Left ventricle myocardium inferior (tissue), 1 donor: ENCODE results near the gene RFC1. TPM values are rescaled to one million over a fixed set of nuclear protein-coding genes. Genes with fewer than 3 reads are reported as not detected.
"Not testable (repeated sequence)": the region's sequence is repeated elsewhere in the genome, so short reads cannot be mapped to it uniquely, and the experiment has no call there.

Experiments used
- DNase-seq: peaks from one replicate; pipeline ENCODE4 v3.0.0-alpha.2; 2020
- H3K27ac ChIP-seq: fragments of 200-600 bp; replicated peaks from 2 replicates; pipeline ENCODE4 v1.8.0; 2021
- H3K27me3 ChIP-seq: fragments of 200-600 bp; 2 replicates; pipeline ENCODE4 v1.8.0; 2021; ENCODE audit warnings: low read depth
- H3K36me3 ChIP-seq: fragments of 200-600 bp; 2 replicates; pipeline ENCODE4 v1.8.0; 2021
- H3K4me1 ChIP-seq: fragments of 200-600 bp; 2 replicates; pipeline ENCODE4 v1.8.0; 2021
- H3K4me3 ChIP-seq: fragments of 200-600 bp; 2 replicates; pipeline ENCODE4 v1.8.0; 2021; ENCODE audit warnings: mild to moderate bottlenecking, moderate library complexity
- H3K9me3 ChIP-seq: fragments of 200-600 bp; replicated peaks from 2 replicates; pipeline ENCODE4 v1.8.0; 2021
- CTCF ChIP-seq: fragments of 200-600 bp; IDR thresholded peaks from 2 replicates; pipeline ENCODE4 v1.8.0; 2021; ENCODE audit warnings: antibody characterized with exemption, mild to moderate bottlenecking, borderline replicate concordance
- intact Hi-C: fragments of 100-400 bp; cut with micrococcal nuclease; formaldehyde crosslinking; loops from one replicate; pipeline ENCODE4 v1.11.0; 2022
- total RNA-seq: library from RNA; stranded (reverse); fragmentation: NEBNext Ultra II Directional; extraction: Animal tissue kit (Norgen Biotek cat#: 25700); gene quantifications from one replicate; pipeline ENCODE4 v1.2.1, GENCODE V29; 2021
- donor health status: DM: no; HTN: yes; CAD: no; lungs with severe emphysema.

Gene RFC1
- total RNA-seq, 1 donor from 2014 or later = 22.0 TPM

DNA sequence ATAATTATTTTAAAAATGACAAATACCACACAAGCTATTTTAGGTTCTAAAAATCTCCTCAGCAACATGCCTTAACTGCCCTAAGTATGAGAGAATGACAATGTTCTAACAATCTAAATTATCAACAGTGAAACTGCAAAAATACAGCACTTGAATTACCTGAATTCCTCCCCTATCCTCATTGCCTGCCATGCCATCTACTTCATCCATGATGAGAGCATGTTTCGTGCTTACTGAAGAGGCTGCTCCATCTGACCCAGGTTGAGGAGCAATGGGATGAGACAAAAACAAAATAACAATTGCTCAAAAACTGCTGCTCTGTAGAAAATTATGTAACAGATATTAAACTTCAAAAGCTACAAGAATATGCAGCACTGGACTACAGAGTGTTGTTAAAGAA is 63.3 kb downstream of the RFC1 start:
- intact Hi-C loops = no loop called here
- Histone ChIP-seq H3K27ac (no peak overlapping the region), H3K4me3 (no peak overlapping the region), H3K4me1 (peaks cover 14% of the 10 kb centered on the region), H3K27me3 (no peaks in the 10 kb centered on the region), H3K36me3 (peaks cover 81% of the 10 kb centered on the region), H3K9me3 (no peaks in the 10 kb centered on the region)
- DNase-seq = no peak
- TF ChIP-seq CTCF = no peak

GRCh38 chr4:39295784-39296183 is 70.4 kb downstream of the RFC1 start:
- intact Hi-C loops = no loop called here
- Histone ChIP-seq H3K4me3 (no peak overlapping the region), H3K36me3 (peaks cover 86% of the 10 kb centered on the region), H3K4me1 (no peaks in the 10 kb centered on the region), H3K9me3 (no peaks in the 10 kb centered on the region), H3K27ac (no peak overlapping the region), H3K27me3 (no peaks in the 10 kb centered on the region)
- DNase-seq = no peak
- no peak for TF ChIP-seq CTCF

DNA sequence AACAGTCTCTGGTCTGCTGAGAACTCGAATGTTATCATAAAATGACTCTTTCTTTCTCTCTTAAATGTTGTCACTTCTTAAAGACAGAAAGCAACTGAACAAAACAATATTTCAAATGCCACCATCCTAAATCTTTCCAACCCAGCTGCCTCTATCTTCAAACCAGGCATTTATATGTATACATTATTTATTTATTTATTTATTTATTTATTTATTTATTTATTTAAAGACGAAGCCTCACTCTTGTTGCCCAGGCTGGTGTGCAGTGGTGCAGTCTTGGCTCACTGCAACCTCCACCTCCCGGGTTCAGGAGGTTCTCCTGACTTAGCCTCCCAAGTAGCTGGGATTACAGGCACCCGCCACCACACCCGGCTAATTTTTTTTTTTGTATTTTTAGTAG is 73.7 kb downstream of the RFC1 start:
- H3K27ac ChIP-seq, intact Hi-C loops, H3K4me3 ChIP-seq, H3K9me3 ChIP-seq, DNase-seq, H3K27me3 ChIP-seq, H3K4me1 ChIP-seq: not testable (repeated sequence)
- peaks cover 86% of the 10 kb centered on the region for H3K36me3 ChIP-seq

DNA sequence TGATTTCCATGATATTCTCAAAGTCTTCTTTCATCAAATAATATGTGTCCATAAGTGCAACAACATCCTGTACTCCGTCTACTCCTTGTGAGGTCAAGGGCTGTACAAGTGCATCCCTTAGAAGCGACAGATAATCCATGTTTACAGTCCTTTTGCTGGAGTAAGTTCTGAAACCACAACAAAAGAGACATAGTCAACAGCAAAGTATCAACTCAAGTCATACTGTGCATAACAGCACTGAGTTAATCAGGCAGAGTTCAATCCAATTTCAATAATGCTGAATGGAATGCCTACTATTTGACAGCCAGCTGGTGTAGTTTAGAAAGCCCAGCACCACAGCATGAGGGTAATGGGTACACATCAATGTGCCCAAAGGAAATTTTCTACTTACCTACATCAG is 74.5 kb downstream of the RFC1 start:
- no peaks in the 10 kb centered on the region for H3K27me3 ChIP-seq
- no peak overlapping the region for H3K4me3 ChIP-seq
- H3K4me1 ChIP-seq = no peaks in the 10 kb centered on the region
- no peak for DNase-seq
- intact Hi-C loops = no loop called here
- H3K9me3 ChIP-seq = no peaks in the 10 kb centered on the region
- no peak for TF ChIP-seq CTCF
- no peak overlapping the region for H3K27ac ChIP-seq
- H3K36me3 ChIP-seq = peaks cover 93% of the 10 kb centered on the region

GRCh38 chr4:39287223-39287622 is 78.9 kb downstream of the RFC1 start:
- TF ChIP-seq CTCF = no peak
- H3K27ac ChIP-seq = no peak overlapping the region
- peaks cover 75% of the 10 kb centered on the region for H3K36me3 ChIP-seq
- intact Hi-C loops = no loop called here
- H3K9me3 ChIP-seq = peaks cover 3% of the 10 kb centered on the region
- no peak overlapping the region for H3K4me3 ChIP-seq
- DNase-seq = no peak
- no peaks in the 10 kb centered on the region for H3K4me1 ChIP-seq
- H3K27me3 ChIP-seq = no peaks in the 10 kb centered on the region

DNA sequence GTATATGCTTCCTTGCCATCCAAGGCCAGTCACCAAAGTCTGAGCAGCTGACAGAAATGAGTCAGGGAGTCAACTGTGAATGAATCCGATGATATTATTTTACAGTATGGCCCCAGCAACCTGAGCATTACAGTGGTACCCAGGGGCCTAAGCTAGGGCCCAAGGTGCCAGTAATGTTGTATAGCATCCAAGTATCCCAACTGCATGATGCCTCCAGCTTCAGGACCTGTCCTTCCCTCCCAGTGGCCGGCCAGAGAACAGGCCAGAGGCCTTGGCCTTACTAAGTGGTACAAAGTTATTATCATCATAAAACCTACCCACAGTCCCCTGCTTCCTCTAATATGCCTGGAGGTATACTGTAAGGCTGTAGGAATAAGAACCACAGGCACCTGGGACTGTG is 79.9 kb downstream of the RFC1 start:
- Histone ChIP-seq H3K9me3 (peaks cover 8% of the 10 kb centered on the region), H3K36me3 (peaks cover 74% of the 10 kb centered on the region), H3K4me3 (no peak overlapping the region), H3K4me1 (no peaks in the 10 kb centered on the region), H3K27ac (no peak overlapping the region), H3K27me3 (no peaks in the 10 kb centered on the region)
- no peak for DNase-seq
- intact Hi-C loops = no loop called here
- TF ChIP-seq CTCF = no peak
